ENCODE results near the gene CEP85.

Gene CEP85, protein sequence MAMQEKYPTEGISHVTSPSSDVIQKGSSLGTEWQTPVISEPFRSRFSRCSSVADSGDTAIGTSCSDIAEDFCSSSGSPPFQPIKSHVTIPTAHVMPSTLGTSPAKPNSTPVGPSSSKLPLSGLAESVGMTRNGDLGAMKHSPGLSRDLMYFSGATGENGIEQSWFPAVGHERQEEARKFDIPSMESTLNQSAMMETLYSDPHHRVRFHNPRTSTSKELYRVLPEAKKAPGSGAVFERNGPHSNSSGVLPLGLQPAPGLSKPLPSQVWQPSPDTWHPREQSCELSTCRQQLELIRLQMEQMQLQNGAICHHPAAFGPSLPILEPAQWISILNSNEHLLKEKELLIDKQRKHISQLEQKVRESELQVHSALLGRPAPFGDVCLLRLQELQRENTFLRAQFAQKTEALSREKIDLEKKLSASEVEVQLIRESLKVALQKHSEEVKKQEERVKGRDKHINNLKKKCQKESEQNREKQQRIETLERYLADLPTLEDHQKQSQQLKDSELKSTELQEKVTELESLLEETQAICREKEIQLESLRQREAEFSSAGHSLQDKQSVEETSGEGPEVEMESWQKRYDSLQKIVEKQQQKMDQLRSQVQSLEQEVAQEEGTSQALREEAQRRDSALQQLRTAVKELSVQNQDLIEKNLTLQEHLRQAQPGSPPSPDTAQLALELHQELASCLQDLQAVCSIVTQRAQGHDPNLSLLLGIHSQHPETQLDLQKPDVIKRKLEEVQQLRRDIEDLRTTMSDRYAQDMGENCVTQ

DNA sequence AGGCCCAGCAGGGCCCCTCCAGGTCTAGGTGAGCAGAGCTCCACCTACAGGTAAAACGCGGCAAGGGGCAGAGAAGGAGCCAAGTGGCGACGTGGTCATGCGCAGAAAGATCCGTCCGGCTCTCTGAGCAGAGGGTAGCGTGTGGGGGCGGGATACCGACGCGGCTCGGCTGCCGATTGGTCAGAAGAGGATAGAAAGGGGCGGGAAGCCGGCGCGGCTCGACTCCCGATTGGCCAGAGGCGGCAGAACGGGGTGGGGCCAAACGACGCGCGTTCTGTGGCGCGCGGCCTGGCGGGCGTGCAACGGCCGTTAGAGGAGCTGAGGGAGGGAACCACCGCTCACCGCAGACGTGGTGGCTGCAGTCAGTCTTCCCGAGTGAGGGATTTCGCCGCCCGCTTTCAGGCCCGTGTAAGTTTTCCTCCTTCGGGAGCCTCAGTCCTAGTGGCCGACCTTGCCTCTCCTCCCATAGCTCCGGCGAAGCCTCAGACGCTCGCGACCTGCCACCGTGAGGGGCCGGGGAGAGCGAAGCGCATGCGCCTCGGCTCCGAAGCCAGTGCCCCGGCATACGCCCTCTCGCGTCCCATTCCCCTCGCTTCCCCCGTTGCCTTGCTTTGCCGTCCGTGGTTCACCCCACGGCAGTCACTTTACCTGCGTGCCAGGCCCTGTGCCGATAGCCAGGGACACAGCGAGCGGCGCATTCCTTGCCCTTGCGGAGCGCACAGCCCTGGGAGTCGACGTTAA lies at the start of gene CEP85:
Gene CEP85 (plus strand): TSS at position 298 of the 741 bp plus-strand sequence. CDS start 5,584 bp downstream, outside the sequence.
- DNase-seq, result peak; percentile 98

DNA sequence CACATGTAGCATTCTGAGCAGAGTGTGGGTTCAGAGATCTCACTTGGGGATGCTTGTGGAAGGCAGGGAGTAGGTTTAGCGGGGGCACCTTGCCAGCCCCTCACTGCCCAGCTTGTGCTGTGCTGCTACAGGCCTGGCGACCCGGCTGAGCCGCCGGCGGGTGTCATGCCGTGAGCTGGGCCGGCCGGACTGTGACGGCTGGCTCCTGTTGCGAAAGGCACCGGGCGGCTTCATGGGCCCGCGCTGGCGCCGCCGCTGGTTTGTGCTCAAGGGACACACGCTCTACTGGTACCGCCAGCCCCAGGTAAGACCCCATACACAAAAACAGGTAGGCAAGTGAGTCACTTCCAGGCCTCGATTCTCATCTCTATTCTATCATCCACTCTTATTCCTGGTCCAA lies 49.1 kb upstream of the CEP85 start:
- no peak for DNase-seq

GRCh38 chr1:26187882-26188281 lies 46.1 kb upstream of the CEP85 start:
- no peak for DNase-seq

DNA sequence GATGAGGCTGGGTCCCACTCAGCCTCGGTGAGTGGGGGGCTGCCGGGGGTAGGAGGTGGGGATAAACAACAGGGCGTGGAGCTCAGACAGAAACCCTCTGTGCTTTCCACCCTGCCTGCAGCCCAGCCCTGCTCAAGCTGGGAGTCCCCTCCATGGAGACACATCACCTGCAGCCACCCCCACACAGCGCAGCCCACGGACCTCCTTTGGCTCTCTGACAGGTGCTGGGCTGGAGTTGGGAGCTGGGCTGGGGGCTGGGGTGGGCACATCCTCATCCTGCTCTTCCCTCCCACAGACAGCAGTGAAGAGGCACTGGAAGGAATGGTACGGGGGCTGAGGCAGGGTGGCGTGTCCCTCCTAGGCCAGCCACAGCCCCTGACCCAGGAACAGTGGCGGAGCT lies 45.5 kb upstream of the CEP85 start:
- DNase-seq, result no peak

DNA sequence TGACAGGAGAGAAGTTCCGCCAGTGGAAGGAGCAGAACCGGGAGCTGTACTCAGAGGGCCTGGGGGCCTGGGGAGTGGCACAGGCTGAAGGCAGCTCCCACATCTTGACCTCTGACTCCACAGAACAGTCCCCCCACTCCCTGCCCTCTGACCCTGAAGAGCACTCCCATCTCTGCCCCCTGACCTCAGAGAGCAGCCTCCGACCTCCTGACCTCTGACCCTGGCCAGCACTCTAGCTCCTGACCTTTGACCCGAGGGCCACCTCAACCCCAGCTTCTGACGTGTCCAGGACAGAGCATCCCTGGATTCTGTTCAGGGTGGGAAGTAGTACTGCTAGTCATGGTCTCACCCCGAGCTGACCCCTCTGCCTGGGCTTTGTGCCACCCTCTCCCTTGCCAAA lies 44.7 kb upstream of the CEP85 start:
- DNase-seq, result no peak

DNA sequence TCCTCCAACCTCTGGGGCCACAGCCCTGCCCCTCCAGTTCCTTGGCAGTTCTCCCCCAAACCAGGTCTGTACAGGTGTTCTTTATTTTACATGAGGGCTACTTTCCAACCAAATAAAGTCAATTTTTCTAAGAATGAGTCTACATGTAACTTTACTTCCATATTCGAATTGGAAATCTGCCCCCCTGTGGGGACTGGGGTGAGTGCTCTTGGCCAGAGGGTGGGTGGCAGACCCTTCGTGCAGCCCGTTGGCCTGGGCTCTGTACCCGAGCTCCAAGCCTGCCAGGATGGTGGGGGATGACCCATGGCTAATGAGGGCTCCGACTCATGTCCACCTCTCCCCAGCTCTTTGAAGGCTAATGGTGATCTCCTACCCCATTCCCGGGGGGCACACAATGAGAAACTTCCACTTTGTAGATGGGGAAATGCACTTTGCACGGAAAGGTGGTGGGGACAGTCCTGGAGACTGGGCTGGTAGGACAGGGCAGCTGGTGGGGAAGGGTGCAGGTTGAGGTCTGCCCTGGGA lies 44.2 kb upstream of the CEP85 start:
- no peak for DNase-seq

DNA sequence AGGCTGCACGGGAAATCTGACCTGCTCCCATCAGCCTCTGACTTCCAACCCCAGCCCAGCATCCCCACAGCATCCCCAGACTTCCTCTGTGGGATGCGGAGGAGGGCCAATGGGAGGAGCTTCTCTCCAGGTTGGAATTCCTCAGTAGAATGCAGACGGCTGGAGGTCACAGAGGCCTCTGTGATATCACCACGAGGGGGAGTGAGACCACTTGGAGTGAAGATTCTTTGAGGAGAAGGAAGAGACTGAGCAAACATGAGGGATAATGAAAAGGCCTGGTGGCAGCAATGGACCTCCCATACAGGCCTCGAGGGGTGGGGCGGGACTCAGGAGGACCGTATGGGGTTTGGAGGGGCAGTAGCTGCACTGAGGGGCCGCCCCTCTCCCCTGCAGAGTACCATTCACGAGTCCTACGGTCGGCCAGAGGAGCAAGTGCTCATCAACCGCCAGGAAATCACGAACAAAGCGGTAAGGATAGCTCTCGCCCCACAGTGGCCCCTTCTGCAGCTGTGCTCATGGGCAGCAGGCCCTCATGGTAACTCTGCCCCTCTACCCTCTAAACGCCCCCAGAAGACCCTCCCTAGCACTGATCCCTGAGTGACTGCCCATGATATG lies 43.5 kb upstream of the CEP85 start, which contains the start of gene CATSPER4:
Gene CATSPER4 (plus strand): TSS at position 230 of the 615 bp plus-strand sequence. CDS start 26 bp downstream, at position 256.
- peak; percentile 46 for DNase-seq

DNA sequence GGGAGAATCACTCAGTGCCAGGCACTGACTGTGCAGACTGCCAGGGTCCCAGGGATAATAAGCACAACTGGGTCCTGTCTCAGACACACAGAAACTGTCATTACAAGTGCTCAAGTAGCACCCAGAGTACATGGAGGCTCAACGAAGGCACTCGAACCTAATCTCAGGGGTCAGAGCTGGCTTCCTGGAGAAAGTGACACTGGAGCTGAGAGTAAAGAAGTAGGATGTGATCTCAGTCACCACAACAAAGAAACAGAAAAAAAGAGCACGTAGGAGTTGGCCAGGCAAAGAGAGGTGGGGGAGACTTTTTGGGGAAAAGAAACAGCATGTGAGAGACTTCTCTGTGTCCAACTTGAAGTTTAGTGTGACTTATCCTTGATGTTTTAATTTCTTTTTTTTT lies 42.3 kb upstream of the CEP85 start:
- peak; percentile 17 for DNase-seq

GRCh38 chr1:26195805-26196204 lies 38.2 kb upstream of the CEP85 start:
- no peak for DNase-seq

DNA sequence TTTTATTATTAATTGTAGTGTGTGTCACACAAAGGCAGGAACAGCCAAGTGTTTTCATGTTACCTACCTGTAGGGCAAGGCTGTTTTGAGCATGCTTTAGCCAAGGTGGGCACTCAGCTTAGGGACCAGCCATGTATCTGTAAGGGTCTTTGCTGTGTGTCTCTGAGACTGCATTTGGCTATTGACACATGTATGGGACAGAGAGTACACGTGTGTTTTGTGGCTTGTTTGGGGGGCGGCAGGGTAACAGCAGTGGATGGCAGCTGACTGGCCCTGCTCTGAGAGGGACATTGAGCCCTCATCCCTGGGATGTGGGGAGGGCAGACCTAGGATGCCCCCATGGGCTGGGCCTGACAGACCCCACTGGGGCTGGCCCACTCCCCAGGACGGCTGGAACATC lies 36.7 kb upstream of the CEP85 start:
- DNase-seq, result no peak

GRCh38 chr1:26197813-26198212 lies 36.2 kb upstream of the CEP85 start:
- DNase-seq, result no peak

DNA sequence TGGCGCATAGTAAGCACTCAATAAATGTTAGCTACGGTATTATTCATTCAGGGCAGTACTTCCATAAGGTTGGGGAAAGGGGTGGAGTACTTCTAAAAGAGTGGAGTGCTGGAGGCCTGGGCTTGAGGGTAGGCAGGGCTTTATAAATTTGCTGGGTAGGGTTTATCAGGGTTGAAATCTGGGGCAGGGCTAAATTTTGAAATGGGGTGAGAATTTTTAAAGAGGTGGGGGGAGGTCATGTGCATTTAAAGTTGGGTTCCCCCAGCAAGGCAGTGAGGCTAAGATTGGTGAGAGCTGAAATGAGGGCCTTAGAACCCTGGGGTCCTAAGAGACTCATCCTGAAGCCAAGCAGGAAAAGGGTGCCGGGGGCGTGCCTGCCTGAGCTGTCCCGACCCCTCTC lies 33.6 kb upstream of the CEP85 start:
- DNase-seq, result no peak

- DNase-seq, result no peak
Observed at GRCh38 chr1:26203642-26204318, 30.2 kb upstream of the CEP85 start.

GRCh38 chr1:26210147-26210870 lies 23.7 kb upstream of the CEP85 start:
- no peak for DNase-seq

DNA sequence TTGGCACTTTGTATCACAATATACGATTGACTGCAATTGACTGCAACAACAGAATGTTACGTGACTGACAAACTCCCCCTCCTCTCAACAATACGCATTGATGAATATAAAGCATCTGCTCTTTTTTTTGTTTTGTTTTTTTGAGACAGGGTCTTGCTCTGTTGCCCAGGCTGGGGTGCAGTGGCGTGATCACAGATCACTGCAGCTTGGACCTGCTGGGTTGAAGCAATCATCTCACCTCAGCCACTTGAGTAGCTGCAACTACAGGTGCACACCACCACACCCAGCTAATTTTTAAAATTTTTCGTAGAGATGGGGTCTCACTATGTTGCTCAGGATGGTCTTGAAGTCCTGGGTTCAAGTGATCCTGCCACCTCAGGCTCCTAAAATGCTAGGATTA lies 21.3 kb upstream of the CEP85 start:
- DNase-seq, result no peak

DNA sequence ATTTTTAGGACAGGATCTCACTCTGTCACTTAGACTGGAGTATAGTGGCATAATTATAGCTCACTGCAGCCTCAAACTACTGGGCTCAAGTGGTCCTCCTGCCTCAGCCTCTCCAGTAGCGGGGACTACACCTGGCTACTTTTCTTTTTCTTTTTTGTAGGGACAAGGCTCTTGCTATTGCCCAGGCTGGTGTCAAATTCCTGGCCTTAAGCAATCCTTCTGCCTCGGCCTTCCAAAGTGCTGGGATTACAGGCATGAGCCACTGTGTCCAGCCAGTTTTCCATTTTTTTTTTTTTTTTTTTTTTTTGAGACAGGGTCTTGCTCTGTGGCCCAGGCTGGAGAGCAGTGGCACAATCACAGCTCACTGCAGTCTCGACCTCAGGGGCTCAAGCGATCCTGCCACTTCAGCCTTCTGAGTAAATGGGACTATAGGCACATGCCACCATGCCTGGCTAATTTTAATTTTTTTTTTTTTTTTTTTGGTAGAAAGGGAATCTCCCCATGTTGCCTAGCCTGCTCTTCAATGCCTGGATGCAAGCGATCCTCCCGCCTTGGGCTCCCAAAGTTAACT lies 20.6 kb upstream of the CEP85 start:
- DNase-seq, result no peak

DNA sequence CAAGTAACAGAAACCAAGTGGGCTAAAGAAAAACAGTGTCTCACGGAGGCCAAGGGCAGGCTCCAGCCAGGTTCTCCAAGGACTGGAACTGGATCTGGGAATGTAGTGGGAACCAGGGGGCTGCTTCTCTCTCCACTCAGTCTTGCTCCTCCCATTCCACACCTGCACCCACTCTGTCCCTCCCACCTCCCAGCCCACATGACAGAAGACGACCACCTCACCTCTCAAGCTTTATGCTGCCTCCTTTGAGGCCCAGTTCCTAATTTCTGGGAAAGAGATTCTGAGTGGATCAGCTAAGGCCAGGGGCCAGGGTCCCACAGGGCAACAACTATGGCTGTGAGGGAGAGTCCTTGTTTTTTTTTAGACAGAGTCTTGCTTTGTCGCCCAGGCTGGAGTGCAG lies 18.8 kb upstream of the CEP85 start:
- no peak for DNase-seq

- no peak for DNase-seq
Observed at GRCh38 chr1:26218906-26219494, 15.0 kb upstream of the CEP85 start.

DNA sequence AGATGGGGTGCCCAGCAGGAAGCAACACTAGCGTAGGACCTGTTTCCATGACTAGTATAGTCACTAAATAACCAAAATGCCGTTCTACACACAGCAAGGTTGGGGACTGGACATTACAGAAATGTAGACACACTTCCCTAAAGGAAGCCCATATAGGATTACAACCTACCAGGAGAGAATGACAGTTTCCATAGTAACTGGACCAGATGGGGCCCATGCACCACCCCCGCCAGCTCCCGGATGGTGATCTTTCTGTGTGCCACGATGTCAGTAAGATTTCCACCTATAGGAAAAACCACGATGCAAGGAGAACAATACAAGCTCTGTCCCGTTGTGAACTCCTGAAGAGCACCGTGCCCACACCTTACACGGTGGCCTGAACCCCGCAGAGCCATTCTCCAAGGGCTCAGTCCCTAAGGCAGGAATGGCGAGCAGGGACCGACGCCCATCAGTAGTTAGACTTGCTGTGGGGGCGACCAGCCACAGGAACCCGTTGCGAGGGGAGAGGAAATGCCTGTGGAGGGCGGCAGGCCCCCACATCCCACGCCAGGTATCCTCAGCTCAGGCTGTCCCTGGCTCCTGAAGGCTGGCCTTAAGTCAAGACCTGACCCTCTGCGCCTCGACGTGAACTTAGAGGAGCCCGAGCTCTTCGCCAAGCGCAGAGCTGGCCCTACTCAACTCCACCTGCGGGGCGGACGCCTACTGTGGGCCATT lies 13.6 kb upstream of the CEP85 start:
- no peak for DNase-seq

- DNase-seq, result no peak
Observed at GRCh38 chr1:26221094-26221493, 12.9 kb upstream of the CEP85 start.
